ENCODE results near the gene FNTB. TPM values are rescaled to one million over a fixed set of nuclear protein-coding genes. Genes with fewer than 3 reads are reported as not detected.

Gene FNTB
- total RNA-seq, 1 donor from 2014 or later: 19.9 TPM

DNA sequence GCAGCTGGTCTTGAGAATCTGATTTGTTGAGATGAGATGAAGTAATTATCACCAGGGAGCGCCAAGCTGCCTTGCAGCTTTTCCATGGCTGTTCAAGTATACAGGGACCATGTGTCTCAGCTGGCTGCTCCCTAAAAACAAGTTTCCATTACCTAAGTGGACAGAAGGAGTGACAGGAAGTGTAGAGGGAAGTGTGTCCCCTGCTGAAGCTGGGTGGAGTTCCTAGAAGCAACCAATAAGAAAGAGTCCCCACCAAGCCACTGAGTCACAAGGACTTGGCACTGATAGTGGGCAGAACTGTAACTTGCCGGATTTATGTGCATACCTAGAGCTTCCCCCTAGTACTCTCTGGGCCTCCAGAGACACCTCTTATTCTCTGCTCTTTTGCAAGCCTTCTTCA is 42.7 kb upstream of the FNTB start:
- FAIRE-seq (no peak), DNase-seq (ENCODE audit: low read depth) (no peak)
- no peaks in the 10 kb centered on the region for H3K27me3 Mint-ChIP-seq (ENCODE audit: low read depth, unreplicated experiment)
- Histone ChIP-seq H4K20me1 (ENCODE audit: insufficient read depth, low read length) (peaks cover 5% of the 10 kb centered on the region), H3K4me3 (ENCODE audit: insufficient read depth, low read depth, low read length) (no peak overlapping the region), H3K27me3 (ENCODE audit: insufficient read depth, low read length) (no peaks in the 10 kb centered on the region), H3K27ac (ENCODE audit: low read depth, low read length) (no peak overlapping the region), H3K79me2 (ENCODE audit: insufficient read depth, low read length) (no peaks in the 10 kb centered on the region), H3K9me3 (ENCODE audit: insufficient read depth, low read depth, low read length) (no peaks in the 10 kb centered on the region), H3K9ac (ENCODE audit: low read length) (no peak overlapping the region), H2AFZ (ENCODE audit: low read depth, low read length) (no peak overlapping the region), H3K4me1 (ENCODE audit: insufficient read depth, low read length) (no peaks in the 10 kb centered on the region), H3K4me2 (ENCODE audit: low read length) (no peak overlapping the region), H3K36me3 (ENCODE audit: insufficient read depth, low read length) (no peaks in the 10 kb centered on the region)
- no peak overlapping the region for H3K4me3 Mint-ChIP-seq (ENCODE audit: unreplicated experiment)
- H3K4me1 Mint-ChIP-seq (ENCODE audit: low read depth, unreplicated experiment): no peaks in the 10 kb centered on the region
- TF ChIP-seq, protein P1, sequence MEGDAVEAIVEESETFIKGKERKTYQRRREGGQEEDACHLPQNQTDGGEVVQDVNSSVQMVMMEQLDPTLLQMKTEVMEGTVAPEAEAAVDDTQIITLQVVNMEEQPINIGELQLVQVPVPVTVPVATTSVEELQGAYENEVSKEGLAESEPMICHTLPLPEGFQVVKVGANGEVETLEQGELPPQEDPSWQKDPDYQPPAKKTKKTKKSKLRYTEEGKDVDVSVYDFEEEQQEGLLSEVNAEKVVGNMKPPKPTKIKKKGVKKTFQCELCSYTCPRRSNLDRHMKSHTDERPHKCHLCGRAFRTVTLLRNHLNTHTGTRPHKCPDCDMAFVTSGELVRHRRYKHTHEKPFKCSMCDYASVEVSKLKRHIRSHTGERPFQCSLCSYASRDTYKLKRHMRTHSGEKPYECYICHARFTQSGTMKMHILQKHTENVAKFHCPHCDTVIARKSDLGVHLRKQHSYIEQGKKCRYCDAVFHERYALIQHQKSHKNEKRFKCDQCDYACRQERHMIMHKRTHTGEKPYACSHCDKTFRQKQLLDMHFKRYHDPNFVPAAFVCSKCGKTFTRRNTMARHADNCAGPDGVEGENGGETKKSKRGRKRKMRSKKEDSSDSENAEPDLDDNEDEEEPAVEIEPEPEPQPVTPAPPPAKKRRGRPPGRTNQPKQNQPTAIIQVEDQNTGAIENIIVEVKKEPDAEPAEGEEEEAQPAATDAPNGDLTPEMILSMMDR (IDR thresholded peaks at IDR 0.05; ENCODE audit: insufficient read depth, low read depth, low read length): no peak
- no peak for TF ChIP-seq EZH2 (IDR thresholded peaks at IDR 0.05; ENCODE audit: insufficient read depth, low read length)
- no peaks in the 10 kb centered on the region for H3K9me3 Mint-ChIP-seq (ENCODE audit: unreplicated experiment)
- H3K27ac Mint-ChIP-seq (ENCODE audit: unreplicated experiment): peak overlapping the region; percentile 62
- H3K36me3 Mint-ChIP-seq (ENCODE audit: low read depth, unreplicated experiment): peaks cover 31% of the 10 kb centered on the region

DNA sequence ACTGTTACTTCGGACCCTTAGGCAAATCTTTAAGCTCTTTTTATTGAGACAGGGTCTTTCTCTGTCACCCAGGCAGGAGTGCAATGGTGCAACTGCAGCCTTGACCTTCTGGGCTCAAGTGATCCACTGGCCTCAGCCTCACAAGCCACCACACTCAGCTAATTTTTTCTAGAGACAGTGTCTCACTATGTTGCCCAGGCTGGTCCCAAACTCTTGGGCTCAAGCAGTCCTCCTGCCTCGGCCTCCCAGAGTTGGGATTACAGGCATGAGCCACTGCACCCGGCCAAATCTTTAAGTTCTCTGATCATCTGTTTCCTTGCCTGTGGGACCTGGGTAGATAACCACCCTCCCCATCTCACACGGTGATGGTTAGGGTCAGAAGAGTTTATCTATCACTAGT is 41.8 kb upstream of the FNTB start:
- Mint-ChIP-seq H3K4me1 (ENCODE audit: low read depth, unreplicated experiment) (no peaks in the 10 kb centered on the region), H3K27me3 (ENCODE audit: low read depth, unreplicated experiment) (no peaks in the 10 kb centered on the region), H3K4me3 (ENCODE audit: unreplicated experiment) (no peak overlapping the region), H3K27ac (ENCODE audit: unreplicated experiment) (no peak overlapping the region), H3K36me3 (ENCODE audit: low read depth, unreplicated experiment) (peaks cover 28% of the 10 kb centered on the region), H3K9me3 (ENCODE audit: unreplicated experiment) (no peaks in the 10 kb centered on the region)
- Histone ChIP-seq H3K27me3 (ENCODE audit: insufficient read depth, low read length) (no peaks in the 10 kb centered on the region), H3K9me3 (ENCODE audit: insufficient read depth, low read depth, low read length) (no peaks in the 10 kb centered on the region), H3K4me1 (ENCODE audit: insufficient read depth, low read length) (no peaks in the 10 kb centered on the region), H3K9ac (ENCODE audit: low read length) (no peak overlapping the region), H3K36me3 (ENCODE audit: insufficient read depth, low read length) (no peaks in the 10 kb centered on the region), H3K79me2 (ENCODE audit: insufficient read depth, low read length) (no peaks in the 10 kb centered on the region), H2AFZ (ENCODE audit: low read depth, low read length) (no peak overlapping the region), H4K20me1 (ENCODE audit: insufficient read depth, low read length) (no peaks in the 10 kb centered on the region), H3K4me2 (ENCODE audit: low read length) (no peak overlapping the region), H3K27ac (ENCODE audit: low read depth, low read length) (no peak overlapping the region), H3K4me3 (ENCODE audit: insufficient read depth, low read depth, low read length) (no peak overlapping the region)
- FAIRE-seq: no peak
- DNase-seq (ENCODE audit: low read depth): no peak
- TF ChIP-seq, protein P1 (IDR thresholded peaks at IDR 0.05; ENCODE audit: insufficient read depth, low read depth, low read length): no peak
- TF ChIP-seq EZH2 (IDR thresholded peaks at IDR 0.05; ENCODE audit: insufficient read depth, low read length): no peak

- DNase-seq (ENCODE audit: low read depth) (no peak), FAIRE-seq (no peak)
- Mint-ChIP-seq H3K27me3 (ENCODE audit: low read depth, unreplicated experiment) (no peaks in the 10 kb centered on the region), H3K4me3 (ENCODE audit: unreplicated experiment) (no peak overlapping the region), H3K9me3 (ENCODE audit: unreplicated experiment) (no peaks in the 10 kb centered on the region), H3K4me1 (ENCODE audit: low read depth, unreplicated experiment) (no peaks in the 10 kb centered on the region), H3K36me3 (ENCODE audit: low read depth, unreplicated experiment) (peaks cover 30% of the 10 kb centered on the region), H3K27ac (ENCODE audit: unreplicated experiment) (no peak overlapping the region)
- Histone ChIP-seq H3K4me2 (ENCODE audit: low read length) (no peak overlapping the region), H3K9me3 (ENCODE audit: insufficient read depth, low read depth, low read length) (no peaks in the 10 kb centered on the region), H2AFZ (ENCODE audit: low read depth, low read length) (no peak overlapping the region), H3K27me3 (ENCODE audit: insufficient read depth, low read length) (no peaks in the 10 kb centered on the region), H4K20me1 (ENCODE audit: insufficient read depth, low read length) (no peaks in the 10 kb centered on the region), H3K36me3 (ENCODE audit: insufficient read depth, low read length) (no peaks in the 10 kb centered on the region), H3K4me3 (ENCODE audit: insufficient read depth, low read depth, low read length) (no peak overlapping the region), H3K79me2 (ENCODE audit: insufficient read depth, low read length) (no peaks in the 10 kb centered on the region), H3K9ac (ENCODE audit: low read length) (no peak overlapping the region), H3K4me1 (ENCODE audit: insufficient read depth, low read length) (no peaks in the 10 kb centered on the region), H3K27ac (ENCODE audit: low read depth, low read length) (no peak overlapping the region)
- TF ChIP-seq, protein P1 (IDR thresholded peaks at IDR 0.05; ENCODE audit: insufficient read depth, low read depth, low read length): no peak
- TF ChIP-seq EZH2 (IDR thresholded peaks at IDR 0.05; ENCODE audit: insufficient read depth, low read length): no peak
Observed at GRCh38 chr14:64945431-64946178, 41.1 kb upstream of the FNTB start.

Measured in astrocyte (in vitro differentiated cells and primary cell).